Keratinocyte (primary cell): ENCODE results near the gene ERF.

ENCODE experiments used
- EZH2 ChIP-seq: IDR thresholded peaks from one replicate; pipeline ENCODE4 v1.6.1; 2012; ENCODE audit warnings: inconsistent platforms, mild to moderate bottlenecking, low read length, moderate library complexity
- TF ChIP-seq, protein P1 (sequence below), 3 experiments: IDR thresholded peaks in 1 of 3; conservative IDR thresholded peaks in 1 of 3; optimal IDR thresholded peaks in 1 of 3; 2 replicates in 2 of 3; 3 replicates in 1 of 3; pipeline versions ENCODE3 to v1.5.1; 2011; ENCODE audit warnings: low read length in 3 of 3, mild to moderate bottlenecking in 3 of 3, moderate library complexity in 2 of 3, control low read depth in 1 of 3, inconsistent platforms in 1 of 3; ENCODE audit not compliant: insufficient read depth in 2 of 3; ENCODE audit errors: extremely low read depth in 1 of 3

DNA sequence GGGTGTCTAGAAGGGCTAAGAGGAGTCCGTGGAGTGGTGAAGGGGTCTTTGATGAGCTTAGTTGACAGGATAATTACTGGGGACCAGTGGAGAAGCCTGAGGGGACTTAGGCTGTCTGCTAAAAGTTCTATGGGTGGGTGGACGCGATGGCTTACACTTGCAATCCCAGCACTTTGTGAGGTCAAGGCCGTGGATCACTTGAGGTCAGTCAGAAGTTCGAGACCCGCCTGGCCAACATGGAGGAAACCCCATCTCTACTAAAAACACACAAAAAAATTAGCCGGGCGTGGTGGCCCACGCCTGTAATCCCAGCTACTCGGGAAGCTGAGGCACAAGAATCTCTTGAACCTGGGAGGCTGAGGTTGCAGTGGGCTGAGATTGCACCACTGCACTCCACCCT, 9.7 kb downstream of the ERF start:
- TF ChIP-seq, protein P1, sequence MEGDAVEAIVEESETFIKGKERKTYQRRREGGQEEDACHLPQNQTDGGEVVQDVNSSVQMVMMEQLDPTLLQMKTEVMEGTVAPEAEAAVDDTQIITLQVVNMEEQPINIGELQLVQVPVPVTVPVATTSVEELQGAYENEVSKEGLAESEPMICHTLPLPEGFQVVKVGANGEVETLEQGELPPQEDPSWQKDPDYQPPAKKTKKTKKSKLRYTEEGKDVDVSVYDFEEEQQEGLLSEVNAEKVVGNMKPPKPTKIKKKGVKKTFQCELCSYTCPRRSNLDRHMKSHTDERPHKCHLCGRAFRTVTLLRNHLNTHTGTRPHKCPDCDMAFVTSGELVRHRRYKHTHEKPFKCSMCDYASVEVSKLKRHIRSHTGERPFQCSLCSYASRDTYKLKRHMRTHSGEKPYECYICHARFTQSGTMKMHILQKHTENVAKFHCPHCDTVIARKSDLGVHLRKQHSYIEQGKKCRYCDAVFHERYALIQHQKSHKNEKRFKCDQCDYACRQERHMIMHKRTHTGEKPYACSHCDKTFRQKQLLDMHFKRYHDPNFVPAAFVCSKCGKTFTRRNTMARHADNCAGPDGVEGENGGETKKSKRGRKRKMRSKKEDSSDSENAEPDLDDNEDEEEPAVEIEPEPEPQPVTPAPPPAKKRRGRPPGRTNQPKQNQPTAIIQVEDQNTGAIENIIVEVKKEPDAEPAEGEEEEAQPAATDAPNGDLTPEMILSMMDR (optimal IDR thresholded peaks at IDR 0.05 in 1 of 3, IDR thresholded peaks at IDR 0.05 in 1 of 3, conservative IDR thresholded peaks at IDR 0.05 in 1 of 3; ENCODE audit: extremely low read depth in 1 of 3, insufficient read depth in 2 of 3, low read length in 3 of 3): no peak
- no peak for TF ChIP-seq EZH2
